ENCODE measurements around the gene EXOC7.
"Not testable (repeated sequence)": the region's sequence is repeated elsewhere in the genome, so short reads cannot be mapped to it uniquely, and the experiment has no call there.

Gene EXOC7

GRCh38 chr17:76087531-76087930, 16.1 kb downstream of the EXOC7 start:
- no peak for DNase-seq (ENCODE audit: low read depth)

- DNase-seq (ENCODE audit: low read depth), result no peak
Measured at GRCh38 chr17:76086384-76086783, 17.2 kb downstream of the EXOC7 start.

GRCh38 chr17:76085731-76086366, 17.7 kb downstream of the EXOC7 start:
- no peak for DNase-seq (ENCODE audit: low read depth)

- no peak for DNase-seq (ENCODE audit: low read depth)
Measured at GRCh38 chr17:76085066-76085730, 18.4 kb downstream of the EXOC7 start.

GRCh38 chr17:76083536-76084182, 19.9 kb downstream of the EXOC7 start:
- no peak for DNase-seq (ENCODE audit: low read depth)

- no peak for DNase-seq (ENCODE audit: low read depth)
Measured at GRCh38 chr17:76082326-76083251, 21.0 kb downstream of the EXOC7 start.

- DNase-seq (ENCODE audit: low read depth), result no peak
Measured at GRCh38 chr17:76081295-76082210, 22.0 kb downstream of the EXOC7 start.

- no peak for DNase-seq (ENCODE audit: low read depth)
Measured at GRCh38 chr17:76080768-76081287, 22.8 kb downstream of the EXOC7 start.

GRCh38 chr17:76079956-76080767, 23.4 kb downstream of the EXOC7 start:
- no peak for DNase-seq (ENCODE audit: low read depth)

- DNase-seq (ENCODE audit: low read depth), result no peak
Measured at GRCh38 chr17:76079535-76079955, 24.0 kb downstream of the EXOC7 start.

- no peak for DNase-seq (ENCODE audit: low read depth)
Measured at GRCh38 chr17:76078860-76079534, 24.6 kb downstream of the EXOC7 start, which contains the start of gene ZACN. Gene ZACN (plus strand): TSS chr17:76079182. CDS start chr17:76079265, 83 bp downstream.

- DNase-seq (ENCODE audit: low read depth), result not testable (repeated sequence)
Measured at GRCh38 chr17:76078370-76078769, 25.2 kb downstream of the EXOC7 start.

- DNase-seq (ENCODE audit: low read depth), result no peak
Measured at GRCh38 chr17:76077584-76078110, 25.9 kb downstream of the EXOC7 start.

- no peak for DNase-seq (ENCODE audit: low read depth)
Measured at GRCh38 chr17:76076765-76077583, 26.6 kb downstream of the EXOC7 start.

GRCh38 chr17:76076146-76076764, 27.3 kb downstream of the EXOC7 start:
- no peak for DNase-seq (ENCODE audit: low read depth)

GRCh38 chr17:76075364-76076145, 28.0 kb downstream of the EXOC7 start:
- DNase-seq (ENCODE audit: low read depth), result no peak

Measured in activated gamma-delta T cell treated with anti-CD3 and anti-CD28 coated beads, Interleukin-2, amount 50 U/mL, for 16 hours (primary cell).